NCI-H2107 treated with DMSO at 0.1 percent for 48 hours (cell line): ENCODE measurements around the gene SNAP91.
"Not testable (repeated sequence)": the region's sequence is repeated elsewhere in the genome, so short reads cannot be mapped to it uniquely, and the experiment has no call there.

Experiments
- DNase-seq: peaks from one replicate; lab custom pipeline; 2025; ENCODE audit not compliant: unreplicated experiment; lab: John Stamatoyannopoulos, UW

Gene SNAP91, protein sequence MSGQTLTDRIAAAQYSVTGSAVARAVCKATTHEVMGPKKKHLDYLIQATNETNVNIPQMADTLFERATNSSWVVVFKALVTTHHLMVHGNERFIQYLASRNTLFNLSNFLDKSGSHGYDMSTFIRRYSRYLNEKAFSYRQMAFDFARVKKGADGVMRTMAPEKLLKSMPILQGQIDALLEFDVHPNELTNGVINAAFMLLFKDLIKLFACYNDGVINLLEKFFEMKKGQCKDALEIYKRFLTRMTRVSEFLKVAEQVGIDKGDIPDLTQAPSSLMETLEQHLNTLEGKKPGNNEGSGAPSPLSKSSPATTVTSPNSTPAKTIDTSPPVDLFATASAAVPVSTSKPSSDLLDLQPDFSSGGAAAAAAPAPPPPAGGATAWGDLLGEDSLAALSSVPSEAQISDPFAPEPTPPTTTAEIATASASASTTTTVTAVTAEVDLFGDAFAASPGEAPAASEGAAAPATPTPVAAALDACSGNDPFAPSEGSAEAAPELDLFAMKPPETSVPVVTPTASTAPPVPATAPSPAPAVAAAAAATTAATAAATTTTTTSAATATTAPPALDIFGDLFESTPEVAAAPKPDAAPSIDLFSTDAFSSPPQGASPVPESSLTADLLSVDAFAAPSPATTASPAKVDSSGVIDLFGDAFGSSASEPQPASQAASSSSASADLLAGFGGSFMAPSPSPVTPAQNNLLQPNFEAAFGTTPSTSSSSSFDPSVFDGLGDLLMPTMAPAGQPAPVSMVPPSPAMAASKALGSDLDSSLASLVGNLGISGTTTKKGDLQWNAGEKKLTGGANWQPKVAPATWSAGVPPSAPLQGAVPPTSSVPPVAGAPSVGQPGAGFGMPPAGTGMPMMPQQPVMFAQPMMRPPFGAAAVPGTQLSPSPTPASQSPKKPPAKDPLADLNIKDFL

DNA sequence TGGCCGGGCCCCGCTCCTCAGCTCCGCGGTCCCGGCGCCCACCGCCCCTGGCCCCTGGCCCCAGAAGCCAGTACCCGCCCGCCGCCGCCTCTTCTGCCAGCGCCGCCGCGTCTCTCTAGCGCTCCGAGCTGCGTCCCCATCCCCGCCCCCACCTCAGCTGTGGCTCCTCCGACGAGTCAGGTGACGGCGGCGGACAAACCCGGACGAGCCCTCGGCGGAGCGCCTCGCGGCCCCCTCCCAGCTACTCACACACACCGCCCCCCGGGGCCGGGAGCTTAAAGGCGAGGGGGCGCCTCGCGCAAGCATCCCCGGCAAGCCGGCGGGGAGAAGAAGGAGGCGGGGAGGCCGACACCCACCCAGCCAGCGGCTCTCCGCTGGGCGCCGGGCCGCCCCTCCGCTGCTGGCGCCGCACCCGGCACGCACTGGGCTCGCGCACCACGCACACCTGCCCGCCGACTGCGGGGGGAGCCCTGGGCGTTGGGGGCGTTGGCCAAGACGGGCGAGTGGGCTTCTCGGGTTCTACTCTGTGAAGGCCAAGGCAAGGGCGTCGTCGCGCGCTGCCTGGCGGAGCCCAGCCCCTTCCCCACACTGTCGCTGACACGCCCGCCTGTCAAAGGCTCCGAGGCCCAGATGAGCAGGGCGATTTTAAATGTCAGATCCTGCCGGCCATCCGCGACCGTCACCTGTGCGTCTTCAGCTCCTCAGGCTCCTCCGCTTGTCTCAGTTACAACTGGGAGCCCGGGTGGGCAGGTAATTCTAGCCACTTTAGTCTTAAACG lies at the start of gene SNAP91:
SNAP91 (minus strand) TSS at position 132 of the 778 bp plus-strand sequence. CDS start 1,174 bp downstream, outside the sequence.
- peak; percentile 26 for DNase-seq

DNA sequence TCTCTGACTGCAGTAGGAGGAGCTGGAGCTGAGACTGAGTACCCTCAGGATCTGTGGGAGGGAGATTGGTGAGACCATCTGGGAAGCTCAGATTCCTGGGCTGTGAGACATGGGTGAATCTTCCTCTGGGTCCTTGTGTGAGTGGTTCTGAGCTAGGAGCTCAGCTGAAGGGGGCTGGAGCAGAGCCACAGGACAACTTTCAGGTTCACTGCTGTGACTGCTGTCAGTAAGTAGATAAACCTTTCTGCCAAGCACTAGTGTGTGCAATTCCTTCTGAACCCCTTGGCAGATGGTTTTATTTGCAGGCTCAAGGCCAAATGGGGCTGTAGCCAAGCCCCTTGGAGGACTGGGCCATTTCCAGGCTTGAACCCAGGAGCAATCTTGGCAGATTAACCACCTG lies 49.6 kb upstream of the SNAP91 start:
- DNase-seq: no peak

DNA sequence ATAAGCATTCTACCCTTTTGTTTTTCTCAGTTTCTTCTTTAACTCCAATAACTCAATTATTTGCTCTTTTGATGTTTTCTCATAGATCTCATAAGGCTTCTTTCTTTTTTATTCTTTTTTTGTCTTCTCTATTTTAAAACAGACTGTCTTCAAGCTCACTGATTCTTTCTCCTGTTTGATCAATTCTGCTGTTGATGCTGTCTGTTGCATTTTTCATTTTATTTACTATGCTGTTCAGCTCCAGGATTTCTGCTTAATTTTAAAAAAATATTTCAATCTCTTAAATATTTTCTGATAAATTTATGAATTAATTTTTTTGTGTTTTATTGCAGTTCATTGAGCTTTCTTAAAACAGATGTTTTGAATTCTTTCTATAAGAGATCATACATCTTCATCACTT lies 48.1 kb upstream of the SNAP91 start:
- no peak for DNase-seq

DNA sequence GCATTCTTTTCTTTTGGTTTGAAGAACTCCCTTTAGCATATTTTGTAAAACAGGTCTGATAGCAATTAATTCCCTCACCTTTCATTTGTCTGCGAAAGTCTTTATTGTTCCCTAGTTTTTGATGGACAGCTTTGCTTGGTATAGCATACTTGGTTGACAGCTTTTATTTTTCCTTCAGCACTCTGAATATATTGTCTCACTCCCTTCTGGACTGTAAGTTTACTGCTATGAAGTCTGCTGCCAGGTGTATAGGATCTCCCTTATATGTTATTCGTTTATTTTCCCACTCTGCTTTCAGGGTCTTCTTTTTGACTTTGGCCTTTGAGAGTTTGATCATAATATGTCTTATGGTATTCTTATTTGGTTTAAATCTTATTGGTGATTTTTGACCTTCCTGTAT lies 47.7 kb upstream of the SNAP91 start:
- no peak for DNase-seq

DNA sequence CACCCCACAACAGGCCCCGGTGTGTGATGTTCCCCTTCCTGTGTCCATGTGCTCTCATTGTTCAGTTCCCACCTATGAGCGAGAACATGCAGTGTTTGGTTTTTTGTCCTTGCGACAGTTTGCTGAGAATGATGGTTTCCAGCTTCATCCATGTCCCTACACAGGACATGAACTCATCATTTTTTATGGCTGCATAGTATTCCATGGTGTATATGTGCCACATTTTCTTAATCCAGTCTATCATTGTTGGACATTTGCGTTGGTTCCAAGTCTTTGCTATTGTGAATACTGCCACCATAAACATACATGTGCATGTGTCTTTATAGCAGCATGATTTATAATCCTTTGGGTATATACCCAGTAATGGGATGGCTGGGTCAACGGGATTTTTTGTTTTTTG lies 43.5 kb upstream of the SNAP91 start:
- not testable (repeated sequence) for DNase-seq

DNA sequence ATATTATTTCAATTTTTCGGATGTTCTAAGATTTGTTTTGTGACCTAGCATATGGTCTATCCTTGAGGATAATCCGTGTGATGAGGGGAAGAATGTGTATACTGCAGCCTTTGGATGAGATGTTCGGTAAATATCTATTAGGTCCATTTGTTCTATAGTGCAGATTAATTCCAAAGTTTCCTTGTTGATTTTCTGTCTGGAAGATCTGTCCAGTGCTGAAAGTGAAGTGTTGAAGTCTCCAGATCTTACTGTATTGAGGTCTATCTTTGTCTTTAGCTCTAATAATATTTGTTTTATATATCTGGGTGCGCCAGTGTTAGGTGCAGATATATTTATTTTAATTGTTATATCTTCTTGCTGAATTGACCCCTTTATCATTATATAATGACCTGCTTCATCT lies 32.2 kb upstream of the SNAP91 start:
- DNase-seq: no peak

DNA sequence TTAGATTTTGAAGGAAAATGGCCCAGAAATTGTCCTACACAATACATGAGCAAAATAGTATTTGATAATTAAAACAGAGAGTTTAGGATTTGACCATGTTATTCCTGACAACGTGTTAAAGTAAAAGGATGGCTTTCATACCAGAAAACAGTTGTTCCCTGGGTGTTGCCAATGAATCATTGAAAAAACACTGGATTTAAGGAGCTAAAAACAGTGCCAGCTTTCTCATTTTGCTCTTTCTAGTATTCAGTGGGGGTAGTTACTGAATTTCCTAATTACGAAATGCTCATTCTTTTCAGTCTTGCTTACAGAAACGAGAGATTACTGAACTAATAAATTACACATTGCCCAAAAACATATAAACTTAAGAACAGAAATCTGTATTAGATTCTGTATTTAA lies 26.6 kb upstream of the SNAP91 start:
- DNase-seq: no peak

DNA sequence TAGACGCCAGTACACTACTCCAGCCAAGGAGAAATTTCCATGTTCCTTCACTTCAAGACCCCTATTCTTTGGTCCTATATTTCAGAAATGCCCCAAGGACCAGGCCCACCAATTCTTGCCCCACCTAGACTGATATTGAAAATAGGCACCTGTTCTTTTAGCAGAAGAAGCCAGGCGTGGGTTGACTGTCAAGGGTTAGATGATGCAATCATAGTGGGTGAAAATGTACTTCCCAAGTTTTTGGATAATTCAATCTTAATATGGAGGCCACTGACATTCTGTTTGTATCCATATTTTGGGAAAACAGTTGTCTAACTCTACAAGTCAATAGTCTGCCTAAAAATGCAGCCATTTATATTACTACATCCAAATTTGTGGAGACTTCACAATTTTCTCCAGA lies 21.0 kb upstream of the SNAP91 start:
- DNase-seq: no peak

DNA sequence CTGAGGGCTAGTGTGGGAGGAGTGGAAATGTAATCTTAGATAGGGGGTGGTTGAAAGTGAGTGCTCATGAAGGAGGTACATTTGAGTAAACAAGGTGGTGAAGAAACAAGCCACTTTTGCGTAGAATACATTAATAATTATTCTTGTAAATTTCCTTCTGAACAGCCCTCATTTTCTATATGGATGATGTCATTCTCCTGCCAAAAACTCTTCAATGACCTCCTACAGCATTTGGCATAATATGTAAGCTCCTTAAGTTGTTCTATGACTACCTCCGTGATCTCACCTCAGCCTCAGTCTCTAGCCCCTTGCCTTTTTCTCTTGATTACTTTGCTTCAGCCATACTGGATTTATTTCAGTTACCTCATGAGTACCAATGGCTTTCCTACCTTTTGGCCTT lies 14.0 kb upstream of the SNAP91 start:
- no peak for DNase-seq

DNA sequence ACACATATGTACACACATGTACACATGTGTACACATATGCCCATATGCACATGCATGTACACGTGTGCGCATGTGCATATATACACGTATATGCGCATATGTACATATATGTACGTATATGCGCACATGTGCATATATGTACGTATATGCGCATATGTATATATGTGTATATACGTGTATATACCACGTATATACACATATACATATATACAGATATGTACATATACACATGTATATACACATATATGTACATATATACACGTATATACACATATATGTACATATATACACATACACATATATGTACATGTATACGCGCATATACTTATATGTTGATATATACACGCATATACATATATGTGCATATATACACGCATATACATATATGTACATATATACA lies 8.9 kb upstream of the SNAP91 start:
- no peak for DNase-seq

DNA sequence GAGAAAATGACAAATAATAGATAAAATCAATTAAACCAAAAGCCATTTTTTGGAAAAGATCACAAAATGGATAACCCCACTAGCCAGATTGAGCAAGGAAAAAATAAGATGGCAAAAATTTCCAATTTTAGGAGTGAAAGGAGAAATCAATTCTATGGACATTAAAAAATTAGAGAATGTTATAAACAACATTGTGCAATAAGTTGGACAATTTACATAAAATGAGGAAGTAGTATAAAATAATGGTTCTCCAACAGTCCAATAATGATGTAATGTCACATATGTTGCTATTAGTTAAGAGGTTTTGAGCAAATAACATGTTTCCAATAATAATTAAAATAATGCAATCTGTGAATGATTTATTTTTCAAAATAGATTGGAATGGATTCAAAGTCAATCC lies 3.1 kb upstream of the SNAP91 start:
- no peak for DNase-seq

DNA sequence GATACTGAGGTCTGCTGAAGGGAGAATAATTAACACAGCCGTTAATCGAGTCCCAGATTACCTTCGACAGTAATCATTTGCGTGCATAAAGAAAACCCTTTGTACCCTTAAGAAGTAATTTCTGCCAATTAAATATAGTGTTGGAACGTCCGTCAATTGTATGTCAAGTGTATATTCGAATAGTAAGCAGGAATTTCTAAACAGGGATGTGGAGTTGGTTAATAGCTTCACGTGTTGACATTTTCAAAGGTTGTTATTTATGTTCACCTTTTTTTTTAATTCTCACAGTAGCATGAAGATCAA lies 798 bp upstream of the SNAP91 start:
- no peak for DNase-seq

DNA sequence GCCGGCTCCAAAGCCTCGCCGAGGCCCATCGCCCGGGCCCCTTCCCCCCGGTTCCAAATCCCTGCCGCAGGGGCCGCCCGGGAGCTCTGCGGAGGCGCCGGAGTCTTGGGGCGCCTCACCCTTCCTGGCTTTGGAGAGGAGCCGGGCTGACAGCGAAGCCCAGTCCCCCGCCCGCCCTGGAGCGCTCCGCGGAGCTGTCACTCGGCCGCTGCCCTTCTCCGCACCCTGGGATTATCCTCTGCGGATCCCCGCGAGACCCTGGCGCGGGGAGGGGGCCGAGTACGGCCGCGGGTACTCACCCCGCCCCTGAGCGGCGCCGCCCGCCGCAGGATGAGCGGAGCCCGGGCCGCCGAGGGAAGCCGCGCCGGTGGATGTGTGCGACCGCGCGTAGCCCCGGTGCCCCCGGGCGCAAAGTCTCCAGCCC lies 343 bp downstream of the SNAP91 start:
- DNase-seq: no peak

DNA sequence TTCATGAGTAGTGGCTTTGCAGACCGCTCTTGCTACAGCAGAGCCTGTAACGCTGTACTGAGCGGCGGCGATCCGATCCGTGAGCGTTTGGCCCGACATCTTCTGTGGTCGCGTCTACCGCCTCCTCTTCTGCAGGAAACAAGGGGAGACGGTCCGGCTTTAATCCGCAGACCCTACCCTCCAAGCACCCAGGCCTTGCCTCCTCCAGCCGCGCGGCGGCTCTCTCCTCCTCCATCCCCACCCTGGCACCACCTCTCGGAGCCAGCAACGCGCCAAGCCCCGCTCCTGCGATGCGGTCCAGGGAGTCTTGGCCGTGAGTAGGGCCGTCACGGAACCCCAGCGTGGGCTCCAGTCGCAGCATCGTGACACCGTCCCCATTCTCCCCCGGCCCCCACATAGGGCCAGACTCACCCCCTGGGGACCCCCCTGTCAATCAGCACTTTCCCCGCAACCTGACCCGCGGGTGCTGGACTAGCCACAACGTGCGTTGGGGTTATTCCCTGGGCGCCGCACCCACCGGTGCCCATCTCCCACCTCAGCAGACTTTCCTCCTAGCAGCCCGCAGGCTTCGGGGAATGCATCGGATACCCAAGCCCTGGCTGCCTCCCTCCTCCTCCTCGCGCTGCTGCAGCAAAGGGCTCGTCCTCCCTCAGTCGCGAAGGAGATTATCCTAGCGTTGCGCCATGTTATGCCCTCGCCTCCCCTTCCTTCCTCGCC lies 914 bp downstream of the SNAP91 start:
- peak; percentile 8 for DNase-seq

DNA sequence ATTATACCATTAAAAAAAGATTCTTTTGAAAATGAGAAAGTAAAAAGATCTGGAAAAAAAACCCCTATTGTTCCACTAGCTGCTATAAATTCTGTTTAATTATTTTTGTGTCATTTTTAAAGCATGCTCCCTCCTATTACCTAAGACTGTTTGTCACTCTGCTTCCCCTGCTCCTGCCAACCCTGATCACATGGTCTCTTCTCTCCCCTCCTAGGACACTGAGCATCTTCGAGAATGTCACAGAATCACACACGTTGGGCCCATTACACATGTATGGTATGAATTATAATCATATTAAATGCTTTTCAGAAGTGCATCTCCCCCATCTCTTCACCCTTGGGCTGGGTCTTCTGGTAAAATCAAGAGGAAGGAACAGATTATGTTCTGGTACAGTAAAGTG lies 6.2 kb downstream of the SNAP91 start:
- no peak for DNase-seq

DNA sequence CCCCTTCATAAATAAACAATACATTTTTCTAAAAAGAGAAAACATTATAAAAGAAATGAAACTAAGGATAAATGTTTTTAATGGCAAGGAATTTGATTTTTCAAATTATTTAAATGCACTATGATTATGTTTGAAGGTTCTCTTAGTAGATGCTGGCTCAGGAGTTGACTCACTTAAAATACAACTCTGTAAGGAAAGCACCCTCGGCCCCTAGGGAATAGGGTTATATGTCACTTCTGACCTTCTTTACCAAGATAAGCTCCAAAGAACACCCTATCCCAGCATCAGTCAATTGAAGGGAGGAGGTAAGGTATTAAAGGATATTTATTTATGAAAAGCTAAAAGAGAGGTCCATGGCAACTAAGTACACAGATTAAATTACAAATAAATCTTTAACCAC lies 6.8 kb downstream of the SNAP91 start:
- no peak for DNase-seq

DNA sequence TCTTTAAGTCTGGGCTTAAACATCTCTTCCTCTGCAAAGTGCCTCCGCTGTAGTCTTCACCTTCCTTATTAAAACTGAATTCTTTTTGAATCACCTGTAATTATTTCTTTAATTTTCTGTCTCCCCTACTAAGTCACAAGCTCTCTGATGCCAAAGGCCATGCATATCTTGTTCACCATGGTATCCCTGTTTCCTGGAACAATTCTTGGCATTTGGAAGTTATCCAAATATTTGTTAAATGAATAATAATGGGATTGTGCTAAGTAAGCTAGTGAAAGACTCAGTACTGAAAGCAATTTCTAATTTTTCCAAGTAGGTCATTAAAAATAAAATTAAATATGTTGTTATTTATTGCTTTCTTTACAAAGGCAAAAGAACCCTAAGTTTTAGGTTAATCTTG lies 12.2 kb downstream of the SNAP91 start:
- DNase-seq: no peak

DNA sequence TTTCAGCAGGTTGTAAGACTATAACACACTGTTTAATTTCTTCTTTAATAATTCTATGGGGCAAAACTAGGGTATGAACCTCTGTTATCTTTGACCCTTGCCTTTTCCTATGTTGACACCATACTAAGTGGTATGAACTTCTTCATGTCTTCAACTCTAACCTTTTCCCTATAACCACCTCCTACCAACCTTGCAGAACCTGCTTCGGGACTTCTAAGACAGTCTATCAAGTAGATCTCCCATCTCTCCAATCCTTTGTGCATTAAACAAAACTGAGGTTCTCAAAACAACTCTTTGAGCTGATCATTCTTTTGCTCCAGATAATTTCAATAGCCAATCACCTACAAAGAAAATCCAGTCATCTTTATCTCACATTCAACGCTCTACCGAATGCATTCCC lies 23.4 kb downstream of the SNAP91 start:
- no peak for DNase-seq

DNA sequence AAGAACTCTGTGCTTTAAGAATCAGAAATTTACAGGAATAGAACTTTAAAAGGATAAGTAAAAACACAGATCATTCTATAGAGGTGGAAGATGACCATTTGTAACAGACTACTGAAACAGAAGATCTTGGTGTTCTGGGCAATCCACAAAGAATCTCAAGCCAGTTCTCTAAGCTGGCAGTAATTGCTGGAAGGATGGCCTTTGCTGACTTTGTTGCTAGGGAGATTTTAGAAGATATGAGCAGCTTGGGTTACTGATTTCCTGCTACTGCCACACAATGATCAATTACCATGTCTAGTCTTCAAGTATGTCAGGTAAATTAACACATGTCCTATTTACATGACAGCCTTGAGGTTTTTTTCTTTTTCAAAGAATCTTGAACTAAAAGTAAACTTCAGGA lies 31.1 kb downstream of the SNAP91 start:
- DNase-seq: no peak

DNA sequence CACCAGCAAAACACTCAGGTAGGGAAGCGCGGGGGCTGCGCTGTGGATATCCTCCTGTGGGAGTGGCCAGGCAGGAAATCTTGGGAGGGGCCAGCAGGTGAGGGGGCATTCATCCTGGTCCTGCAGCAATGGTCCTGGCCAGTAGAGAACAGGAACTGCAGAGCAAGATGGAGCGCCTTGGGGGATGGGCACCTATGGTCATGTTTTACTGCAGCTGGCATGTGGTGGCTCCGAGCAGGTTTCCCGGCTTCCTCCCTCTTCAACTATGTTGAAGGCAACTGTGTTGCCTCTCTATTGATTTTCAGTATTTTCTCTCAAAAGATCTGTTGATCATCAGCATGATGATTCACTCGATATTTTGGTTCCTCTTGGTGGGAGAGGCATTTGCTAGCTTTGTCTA lies 70.9 kb downstream of the SNAP91 start:
- DNase-seq: no peak

DNA sequence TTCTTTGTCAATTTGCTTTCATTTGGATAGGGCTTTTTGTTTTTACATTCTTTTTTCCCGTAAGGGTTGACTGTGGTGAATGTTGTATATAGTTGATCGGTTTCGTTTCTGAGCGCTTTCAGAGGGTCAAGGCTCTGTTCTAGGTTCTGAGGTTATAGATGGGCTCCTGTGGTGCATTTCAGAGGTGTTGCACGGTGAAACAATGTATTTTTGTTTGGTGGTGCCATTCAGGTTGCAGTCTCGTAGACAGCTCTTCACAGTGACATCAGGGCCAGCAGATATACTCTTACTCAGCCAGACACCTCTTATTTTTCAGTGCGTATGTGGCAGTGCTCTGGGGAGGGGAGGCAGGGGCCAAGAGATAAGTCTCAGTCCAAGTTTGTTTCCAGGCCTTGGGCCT lies 72.1 kb downstream of the SNAP91 start:
- DNase-seq: no peak
